ENCODE data around the gene MICAL3.
"Not testable (repeated sequence)": the region's sequence is repeated elsewhere in the genome, so short reads cannot be mapped to it uniquely, and the experiment has no call there.

Gene MICAL3

GRCh38 chr22:18021431-18021830 lies 2.9 kb downstream of the MICAL3 start:
- no peak for TF ChIP-seq CTCF (IDR thresholded peaks at IDR 0.05)
- no peaks in the 10 kb centered on the region for H3K9me3 Mint-ChIP-seq
- peaks cover 70% of the 10 kb centered on the region for H3K27me3 Mint-ChIP-seq (ENCODE audit: low read depth, poor library complexity)
- no peak overlapping the region for H3K4me3 Mint-ChIP-seq
- no peak for DNase-seq
- no peaks in the 10 kb centered on the region for H3K36me3 Mint-ChIP-seq (ENCODE audit: low read depth)
- H3K4me1 Mint-ChIP-seq = peaks cover 19% of the 10 kb centered on the region
- no peak overlapping the region for H3K27ac Mint-ChIP-seq

GRCh38 chr22:18020743-18021142 lies 3.6 kb downstream of the MICAL3 start:
- DNase-seq; H3K36me3 Mint-ChIP-seq (ENCODE audit: low read depth); H3K9me3 Mint-ChIP-seq; H3K27ac Mint-ChIP-seq; H3K4me3 Mint-ChIP-seq: not testable (repeated sequence)
- H3K27me3 Mint-ChIP-seq (ENCODE audit: low read depth, poor library complexity) = peaks cover 63% of the 10 kb centered on the region
- H3K4me1 Mint-ChIP-seq = peaks cover 19% of the 10 kb centered on the region

GRCh38 chr22:18013947-18014346 lies 10.4 kb downstream of the MICAL3 start:
- H3K4me1 Mint-ChIP-seq = peaks cover 5% of the 10 kb centered on the region
- DNase-seq = no peak
- no peak overlapping the region for H3K27ac Mint-ChIP-seq
- TF ChIP-seq CTCF (IDR thresholded peaks at IDR 0.05) = no peak
- no peaks in the 10 kb centered on the region for H3K36me3 Mint-ChIP-seq (ENCODE audit: low read depth)
- no peaks in the 10 kb centered on the region for H3K9me3 Mint-ChIP-seq
- peaks cover 22% of the 10 kb centered on the region for H3K27me3 Mint-ChIP-seq (ENCODE audit: low read depth, poor library complexity)
- no peak overlapping the region for H3K4me3 Mint-ChIP-seq

- peaks cover 19% of the 10 kb centered on the region for H3K27me3 Mint-ChIP-seq (ENCODE audit: low read depth, poor library complexity)
- peaks cover 5% of the 10 kb centered on the region for H3K4me1 Mint-ChIP-seq
- DNase-seq = no peak
- H3K27ac Mint-ChIP-seq = no peak overlapping the region
- no peaks in the 10 kb centered on the region for H3K36me3 Mint-ChIP-seq (ENCODE audit: low read depth)
- H3K4me3 Mint-ChIP-seq = no peak overlapping the region
- no peaks in the 10 kb centered on the region for H3K9me3 Mint-ChIP-seq
- TF ChIP-seq CTCF (IDR thresholded peaks at IDR 0.05) = no peak
These were observed 10.9 kb downstream of the MICAL3 start for GRCh38 chr22:18013436-18013835.

- no peak for DNase-seq
- no peak overlapping the region for H3K4me3 Mint-ChIP-seq
- peaks cover 5% of the 10 kb centered on the region for H3K4me1 Mint-ChIP-seq
- no peaks in the 10 kb centered on the region for H3K9me3 Mint-ChIP-seq
- no peak overlapping the region for H3K27ac Mint-ChIP-seq
- peaks cover 22% of the 10 kb centered on the region for H3K27me3 Mint-ChIP-seq (ENCODE audit: low read depth, poor library complexity)
- H3K36me3 Mint-ChIP-seq (ENCODE audit: low read depth) = no peaks in the 10 kb centered on the region
- TF ChIP-seq CTCF (IDR thresholded peaks at IDR 0.05) = no peak
These were observed 11.8 kb downstream of the MICAL3 start for GRCh38 chr22:18012531-18012930.

- peaks cover 14% of the 10 kb centered on the region for H3K27me3 Mint-ChIP-seq (ENCODE audit: low read depth, poor library complexity)
- H3K4me3 Mint-ChIP-seq = no peak overlapping the region
- H3K9me3 Mint-ChIP-seq = no peaks in the 10 kb centered on the region
- no peak for DNase-seq
- no peak overlapping the region for H3K27ac Mint-ChIP-seq
- TF ChIP-seq CTCF (IDR thresholded peaks at IDR 0.05) = no peak
- H3K4me1 Mint-ChIP-seq = peaks cover 15% of the 10 kb centered on the region
- no peaks in the 10 kb centered on the region for H3K36me3 Mint-ChIP-seq (ENCODE audit: low read depth)
These were observed 14.1 kb downstream of the MICAL3 start for GRCh38 chr22:18010266-18010665.
